ENCODE measurements around the gene RFX4. TPM values are rescaled to one million over a fixed set of nuclear protein-coding genes. Genes with fewer than 3 reads are reported as not detected.

RFX4 gene
- total and polyA plus RNA-seq, 2 of the 13 experiments (the other 11 are each of a cell fraction or from before 2014, with no cell fraction given): not detected

- TF ChIP-seq ZBTB40 (IDR thresholded peaks at IDR 0.05): no peak
- TF ChIP-seq ZBTB40 (CRISPR knock-in tag; IDR thresholded peaks at IDR 0.05): no peak
These were observed 74.7 kb downstream of the RFX4 start (continued) for GRCh38 chr12:106657488-106657887.

- in situ Hi-C loops (cut with HindIII; ENCODE audit: extremely low pct_ligation_motif_present, low pct_unique_long_range_greater_than_20kb): no loop called here
- Histone ChIP-seq H3K9me3 (ENCODE audit: low read length) (peaks cover 46% of the 10 kb centered on the region), H3K9ac (ENCODE audit: insufficient read depth, low read depth, low read length) (no peak overlapping the region), H3K79me2 (ENCODE audit: insufficient read depth, low read length) (no peaks in the 10 kb centered on the region), H3K36me3 (replicated peaks in 1 of 2; ENCODE audit: control insufficient read depth in 1 of 2, insufficient read depth in 2 of 2, low read length in 2 of 2) (no peaks in the 10 kb centered on the region), H2AFZ (ENCODE audit: low read length) (no peak overlapping the region), H3K4me3 (replicated peaks in 1 of 3; ENCODE audit: insufficient read depth in 1 of 3, low read depth in 2 of 3, low read length in 3 of 3) (no peak overlapping the region), H3K27me3 (ENCODE audit: control insufficient read depth in 1 of 2, insufficient read depth in 2 of 2, low read length in 2 of 2) (no peaks in the 10 kb centered on the region; a peak in 1 of 5 replicates), H3K27ac (ENCODE audit: extremely low read length, insufficient read depth, low read length) (no peak overlapping the region), H3K4me2 (ENCODE audit: low read depth, low read length) (no peak overlapping the region), H3K4me1 (ENCODE audit: insufficient read depth, low read length) (no peaks in the 10 kb centered on the region), H4K20me1 (ENCODE audit: insufficient read depth, low read length) (no peaks in the 10 kb centered on the region)
- POLR2A ChIA-PET: no interaction called here
- no peak for ATAC-seq
- 1% methylated on average over 2 of the region's 2 CpGs for WGBS (ENCODE audit: low lambda C conversion rate)
- CTCF ChIA-PET (ENCODE audit: low intra/inter-chr PET ratio, low total read pairs): no interaction called here
- intact Hi-C loops (cut with micrococcal nuclease; ENCODE audit: unreplicated experiment): no loop called here
- no peak for DNase-seq (ENCODE audit: low spot score)
- BruUV-seq (replicated peaks): no TSS peak
- no peak for TF ChIP-seq MZF1 (CRISPR knock-in tag; IDR thresholded peaks at IDR 0.05; ENCODE audit: borderline replicate concordance)
- TF ChIP-seq ZNF280D (CRISPR knock-in tag; IDR thresholded peaks at IDR 0.05): 0 out of 2 replicates have a peak, but pooled peaks have one; percentile 48
- FAIRE-seq: no peak
These were observed 80.6 kb downstream of the RFX4 start for GRCh38 chr12:106663385-106663784.
